Astrocyte of the cerebellum (primary cell): ENCODE data around the gene RHD.

Experiments
- DNase-seq: peaks from one replicate; pipeline ENCODE4 v3.0.0-alpha.2; 2011; ENCODE audit warnings: low read depth
- H3K4me3 ChIP-seq: 2 replicates; pipeline ENCODE4 v1.5.1; 2011; ENCODE audit warnings: mild to moderate bottlenecking, low read depth, low read length, moderate library complexity
- CTCF ChIP-seq: IDR thresholded peaks from 2 replicates; pipeline ENCODE4 v1.5.1; 2012; ENCODE audit warnings: low read length, low read depth, moderate library complexity, mild to moderate bottlenecking; ENCODE audit errors: missing control alignments
- in situ Hi-C: cut with HindIII; loops from 2 replicates; pipeline ENCODE4 v1.10.0; 2017; ENCODE audit warnings: low sequenced_read_pairs

The RHD gene

DNA sequence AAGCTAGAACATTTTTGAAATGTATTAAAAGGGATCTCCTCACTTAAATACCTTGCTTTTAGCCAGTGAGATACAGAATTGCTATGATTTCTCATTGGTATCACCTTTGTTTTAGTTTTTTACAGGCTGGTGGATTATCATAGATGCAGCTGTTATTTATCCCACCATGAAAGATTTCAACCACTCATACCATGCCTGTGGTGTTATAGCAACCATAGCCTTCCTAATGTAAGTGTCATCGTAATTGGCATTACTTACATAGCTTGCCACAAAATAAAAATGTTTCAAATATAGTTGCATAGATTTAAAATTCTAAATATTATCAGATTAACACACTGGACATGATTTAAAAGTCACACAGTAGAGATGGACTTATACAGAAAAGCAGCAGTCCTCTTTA is 70.5 kb downstream of the RHD start:
- in situ Hi-C loops = no loop called here
- no peak overlapping the region for H3K4me3 ChIP-seq
- DNase-seq = no peak
- no peak for TF ChIP-seq CTCF

GRCh38 chr1:25343872-25344271 is 71.6 kb downstream of the RHD start:
- no peak for TF ChIP-seq CTCF
- in situ Hi-C loops = no loop called here
- peak; percentile 75 for DNase-seq
- no peak overlapping the region for H3K4me3 ChIP-seq

DNA sequence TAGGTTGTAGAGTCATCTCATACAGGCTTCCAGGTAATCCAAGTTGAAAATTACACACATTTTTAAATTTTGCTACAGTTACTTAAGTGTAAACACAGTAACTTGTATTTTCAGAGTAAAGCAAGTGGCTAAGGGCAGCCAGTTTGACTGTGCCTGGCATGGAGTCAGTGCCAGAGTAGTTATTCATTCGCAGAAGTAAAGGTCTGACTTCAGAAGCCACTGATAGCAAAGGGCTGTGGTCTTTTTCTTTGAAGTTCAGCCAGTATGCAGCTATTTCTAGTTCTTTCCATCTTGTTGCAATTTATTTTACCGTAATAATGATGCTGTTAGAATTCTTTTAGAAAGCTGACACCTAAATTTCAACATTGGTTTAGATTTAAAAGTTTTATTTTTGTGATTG is 75.2 kb downstream of the RHD start:
- DNase-seq = no peak
- in situ Hi-C loops = no loop called here
- no peak for TF ChIP-seq CTCF

GRCh38 chr1:25349606-25350005 is 77.3 kb downstream of the RHD start:
- TF ChIP-seq CTCF = no peak
- no peak overlapping the region for H3K4me3 ChIP-seq
- in situ Hi-C loops = no loop called here
- DNase-seq = no peak

More for the DNA sequence above, 75.2 kb downstream of the RHD start:
- no peak overlapping the region for H3K4me3 ChIP-seq

DNA sequence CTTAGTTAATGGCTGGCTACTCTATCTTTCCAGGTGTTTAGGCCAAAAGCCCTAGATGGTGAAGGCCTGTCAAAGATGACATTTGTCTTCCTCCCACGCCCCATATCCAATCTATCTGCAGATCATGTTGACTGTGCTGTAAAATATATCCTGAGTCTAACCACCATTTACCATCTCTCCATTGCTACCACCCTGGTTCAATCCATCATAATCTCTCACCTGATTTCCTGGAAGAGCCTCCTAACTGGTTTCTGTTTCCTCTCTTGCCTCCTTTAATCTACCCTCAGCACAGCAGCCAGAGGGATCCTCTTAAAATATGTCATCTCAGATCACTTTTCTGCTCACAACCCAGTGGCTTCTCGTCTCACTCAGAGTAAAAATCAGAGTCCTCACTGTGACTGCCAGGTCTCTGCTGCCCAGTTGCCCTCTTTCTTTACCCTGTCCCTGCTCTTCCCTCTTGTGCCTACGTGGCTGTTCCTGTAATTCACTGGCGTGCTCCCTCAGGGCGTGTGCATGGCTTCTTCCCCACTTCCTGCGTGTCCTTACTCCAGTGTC is 83.6 kb downstream of the RHD start:
- in situ Hi-C loops = no loop called here
- H3K4me3 ChIP-seq = no peak overlapping the region
- no peak for TF ChIP-seq CTCF
- no peak for DNase-seq

DNA sequence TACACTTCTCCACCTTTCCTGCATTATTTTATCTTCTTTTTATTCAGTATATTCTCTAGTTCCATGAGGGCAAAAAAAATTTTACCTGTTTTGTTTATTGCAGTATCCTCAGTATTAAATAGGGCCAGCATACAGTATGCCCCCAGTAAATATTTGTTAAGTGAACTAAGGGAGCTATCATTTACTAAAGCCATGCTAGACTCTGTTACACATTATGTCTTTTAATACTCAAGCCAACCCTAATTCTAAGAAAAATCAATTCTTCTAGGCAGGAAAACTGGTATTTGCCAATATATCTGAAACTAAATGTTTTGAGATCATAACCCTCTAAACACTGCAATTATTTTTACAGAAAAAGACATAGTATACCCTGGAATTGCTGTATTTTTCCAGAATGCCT is 84.1 kb downstream of the RHD start:
- TF ChIP-seq CTCF = no peak
- DNase-seq = no peak
- in situ Hi-C loops = no loop called here
- no peak overlapping the region for H3K4me3 ChIP-seq

DNA sequence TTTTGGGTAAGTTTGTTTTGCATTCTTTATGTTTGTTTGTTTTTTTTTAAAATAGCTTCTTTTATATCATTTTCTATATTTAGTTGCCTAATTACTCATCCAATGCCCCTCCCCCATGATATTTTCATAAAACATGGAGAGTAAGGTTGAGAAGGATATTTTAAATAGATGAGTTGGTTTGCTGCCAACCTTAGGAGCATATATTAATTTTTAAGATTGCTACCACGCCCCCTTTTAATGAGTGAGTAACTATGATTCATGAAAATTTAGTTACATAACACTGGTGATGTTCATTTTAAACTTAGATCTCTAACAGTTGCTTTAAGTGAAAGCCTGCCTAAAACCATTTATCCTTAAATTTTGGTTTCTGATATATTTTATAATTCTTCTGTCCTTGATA is 84.5 kb downstream of the RHD start:
- no peak for TF ChIP-seq CTCF
- in situ Hi-C loops = no loop called here
- DNase-seq = no peak
- H3K4me3 ChIP-seq = no peak overlapping the region
